ENCODE data around the gene GPR55. TPM values are rescaled to one million over a fixed set of nuclear protein-coding genes. Genes with fewer than 3 reads are reported as not detected.
A peak's percentile ranks its signal among the peaks of the same experiment; 100 is the strongest.

Gene GPR55
- total and polyA plus RNA-seq, 2 donors (not counting 3 experiments of a cell fraction or from before 2014, with no cell fraction given), result not detected

- CTCF ChIA-PET, result interaction anchor here (0.6 to 1.0 kb wide), 4 partner anchors 9 to 902 kb away, joined by 3 read pairs; no protein-coding TSS in a partner anchor
- no peaks in the 10 kb centered on the region for H3K36me3 ChIP-seq (ENCODE audit: control insufficient read depth in 2 of 2, extremely low read depth in 1 of 2, insufficient read depth in 2 of 2, low read length in 2 of 2)
- intact Hi-C loops (cut with micrococcal nuclease) (no loop called here), dilution Hi-C loops (cut with MboI; ENCODE audit: extremely low pct_ligation_motif_present, low sequenced_read_pairs) (no loop called here)
- TF ChIP-seq EZH2 (IDR thresholded peaks at IDR 0.05; ENCODE audit: borderline replicate concordance, low read depth, low read length, severe bottlenecking), result peak; percentile 14
- no peak for TF ChIP-seq POLR2AphosphoS5 (IDR thresholded peaks at IDR 0.05; ENCODE audit: insufficient read depth, low read depth, low read length)
- H3K27ac ChIP-seq (ENCODE audit: insufficient read depth, low read depth, low read length), result no peak overlapping the region
- H3K4me3 ChIP-seq (replicated peaks in 1 of 3; ENCODE audit: insufficient read depth in 1 of 3, low read depth in 1 of 3, low read length in 3 of 3), result peak overlapping the region in 2 of 3 experiments; percentile 21 to 32
- peak overlapping the region; percentile 17 for H3K4me2 ChIP-seq (ENCODE audit: insufficient read depth, low read length)
- H3K79me2 ChIP-seq (ENCODE audit: control insufficient read depth, insufficient read depth, low read length), result no peaks in the 10 kb centered on the region
- no peak for FAIRE-seq
- POLR2A ChIA-PET, result no interaction called here
- peaks cover 4% of the 10 kb centered on the region for H3K4me1 ChIP-seq (ENCODE audit: control insufficient read depth, extremely low read depth, insufficient read depth, low read length)
- peak overlapping the region; percentile 39 for H2AFZ ChIP-seq (ENCODE audit: low read depth, low read length)
- no peak overlapping the region for H3K9ac ChIP-seq (replicated peaks; ENCODE audit: extremely low read depth, insufficient read depth, low read length)
- H3K9me3 ChIP-seq (replicated peaks; ENCODE audit: control insufficient read depth, insufficient read depth, low read length), result no peaks in the 10 kb centered on the region
- H3K27me3 ChIP-seq (ENCODE audit: control insufficient read depth in 2 of 2, insufficient read depth in 2 of 2, low read length in 2 of 2), result peaks cover 20 to 39% of the 10 kb centered on the region in 2 experiments
- H3K9me1 ChIP-seq (replicated peaks; ENCODE audit: control insufficient read depth, extremely low read depth, insufficient read depth, low read length), result no peaks in the 10 kb centered on the region
- no peaks in the 10 kb centered on the region for H4K20me1 ChIP-seq (replicated peaks; ENCODE audit: control insufficient read depth, extremely low read depth, insufficient read depth, low read length)
- BruUV-seq (replicated peaks), result no TSS peak
- DNase-seq (ENCODE audit: low read depth, low spot score), result no peak
Measured at GRCh38 chr2:230865307-230865765, 59.7 kb downstream of the GPR55 start.

- FAIRE-seq (no peak), DNase-seq (ENCODE audit: low read depth, low spot score) (peak; percentile 19)
- intact Hi-C loops (cut with micrococcal nuclease), result no loop called here
- peak; percentile 33 for TF ChIP-seq EZH2 (IDR thresholded peaks at IDR 0.05; ENCODE audit: borderline replicate concordance, low read depth, low read length, severe bottlenecking)
- TF ChIP-seq POLR2A (IDR thresholded peaks at IDR 0.05; ENCODE audit: low read depth, low read length), result no peak
- TF ChIP-seq FOS (IDR thresholded peaks at IDR 0.05; ENCODE audit: borderline replicate concordance, insufficient read depth, low read length), result no peak
- peak; percentile 19 to 24 for TF ChIP-seq CTCF (IDR thresholded peaks at IDR 0.05; ENCODE audit: extremely low read depth in 1 of 2, insufficient read depth in 1 of 2, low read depth in 1 of 2, low read length in 2 of 2)
- Histone ChIP-seq H2AFZ (ENCODE audit: low read depth, low read length) (peak within 1 kb of the TSS; percentile 96), H3K4me3 (replicated peaks in 1 of 3; ENCODE audit: insufficient read depth in 1 of 3, low read depth in 1 of 3, low read length in 3 of 3) (peak within 1 kb of the TSS in 2 of 3 experiments; percentile 32 to 45), H3K27me3 (ENCODE audit: control insufficient read depth in 2 of 2, insufficient read depth in 2 of 2, low read length in 2 of 2) (peaks cover 21 to 39% of the 10 kb centered on the region in 2 experiments), H3K9me3 (replicated peaks; ENCODE audit: control insufficient read depth, insufficient read depth, low read length) (no peaks in the 10 kb centered on the region), H3K9ac (replicated peaks; ENCODE audit: extremely low read depth, insufficient read depth, low read length) (no peak within 1 kb of the TSS), H3K36me3 (ENCODE audit: control insufficient read depth in 2 of 2, extremely low read depth in 1 of 2, insufficient read depth in 2 of 2, low read length in 2 of 2) (no peaks in the 10 kb centered on the region), H3K4me2 (ENCODE audit: insufficient read depth, low read length) (peak within 1 kb of the TSS; percentile 81), H4K20me1 (replicated peaks; ENCODE audit: control insufficient read depth, extremely low read depth, insufficient read depth, low read length) (no peaks in the 10 kb centered on the region), H3K79me2 (ENCODE audit: control insufficient read depth, insufficient read depth, low read length) (no peaks in the 10 kb centered on the region), H3K27ac (ENCODE audit: insufficient read depth, low read depth, low read length) (no peak within 1 kb of the TSS), H3K9me1 (replicated peaks; ENCODE audit: control insufficient read depth, extremely low read depth, insufficient read depth, low read length) (no peaks in the 10 kb centered on the region), H3K4me1 (ENCODE audit: control insufficient read depth, extremely low read depth, insufficient read depth, low read length) (peaks cover 4% of the 10 kb centered on the region)
- ChIA-PET CTCF (interaction anchor here (0.6 to 1.0 kb wide), 4 partner anchors 8 to 902 kb away, joined by 3 read pairs; no protein-coding TSS in a partner anchor), POLR2A (no interaction called here)
- dilution Hi-C loops (cut with MboI; ENCODE audit: extremely low pct_ligation_motif_present, low sequenced_read_pairs), result no loop called here
- BruUV-seq (replicated peaks), result no TSS peak
Measured at GRCh38 chr2:230864605-230865306, 60.3 kb downstream of the GPR55 start, which contains the start of gene ITM2C. ITM2C (plus strand) TSS chr2:230864942; CDS start chr2:230865026, 84 bp downstream.

Data from endothelial cell of umbilical vein (primary cell).